Endothelial cell (in vitro differentiated cells): ENCODE data around the gene C1QTNF6. TPM values are rescaled to one million over a fixed set of nuclear protein-coding genes. Genes with fewer than 3 reads are reported as not detected.

Experiments
- DNase-seq: peaks from one replicate; pipeline ENCODE4 v3.0.0; 2021; ENCODE audit warnings: low spot score
- H3K27ac Mint-ChIP-seq: one replicate; pipeline ENCODE4 v1.8.0; 2021; ENCODE audit warnings: mixed read lengths, inconsistent platforms; ENCODE audit not compliant: unreplicated experiment
- H3K27me3 Mint-ChIP-seq: one replicate; pipeline ENCODE4 v1.8.0; 2021; ENCODE audit warnings: mild to moderate bottlenecking, moderate library complexity, mixed read lengths, inconsistent platforms; ENCODE audit not compliant: unreplicated experiment
- H3K36me3 Mint-ChIP-seq: one replicate; pipeline ENCODE4 v1.8.0; 2021; ENCODE audit warnings: mild to moderate bottlenecking, low read depth, mixed read lengths, inconsistent platforms; ENCODE audit not compliant: unreplicated experiment
- H3K4me1 Mint-ChIP-seq: one replicate; pipeline ENCODE4 v1.8.0; 2021; ENCODE audit warnings: mild to moderate bottlenecking, mixed read lengths, inconsistent platforms; ENCODE audit not compliant: unreplicated experiment
- H3K4me3 Mint-ChIP-seq: one replicate; pipeline ENCODE4 v1.8.0; 2021; ENCODE audit warnings: mild to moderate bottlenecking, mixed read lengths, inconsistent platforms; ENCODE audit not compliant: unreplicated experiment
- H3K9me3 Mint-ChIP-seq: one replicate; pipeline ENCODE4 v1.8.0; 2021; ENCODE audit warnings: mixed read lengths, inconsistent platforms; ENCODE audit not compliant: unreplicated experiment
- total RNA-seq: library from RNA; stranded (reverse); fragmentation: NEBNext Ultra II Directional; extraction: Animal tissue kit (Norgen Biotek cat#: 25700); gene quantifications from one replicate; pipeline ENCODE4 v1.2.1, GENCODE V29; 2021; ENCODE audit not compliant: unreplicated experiment
- TF ChIP-seq, protein P1 (sequence below): fragments of 200-600 bp; sonication (generic); IDR thresholded peaks from one replicate; pipeline ENCODE4 v1.5.0; 2021; ENCODE audit warnings: antibody characterized with exemption; ENCODE audit not compliant: unreplicated experiment

The C1QTNF6 gene
- total RNA-seq, 1 donor from 2014 or later: 32.7 TPM

DNA sequence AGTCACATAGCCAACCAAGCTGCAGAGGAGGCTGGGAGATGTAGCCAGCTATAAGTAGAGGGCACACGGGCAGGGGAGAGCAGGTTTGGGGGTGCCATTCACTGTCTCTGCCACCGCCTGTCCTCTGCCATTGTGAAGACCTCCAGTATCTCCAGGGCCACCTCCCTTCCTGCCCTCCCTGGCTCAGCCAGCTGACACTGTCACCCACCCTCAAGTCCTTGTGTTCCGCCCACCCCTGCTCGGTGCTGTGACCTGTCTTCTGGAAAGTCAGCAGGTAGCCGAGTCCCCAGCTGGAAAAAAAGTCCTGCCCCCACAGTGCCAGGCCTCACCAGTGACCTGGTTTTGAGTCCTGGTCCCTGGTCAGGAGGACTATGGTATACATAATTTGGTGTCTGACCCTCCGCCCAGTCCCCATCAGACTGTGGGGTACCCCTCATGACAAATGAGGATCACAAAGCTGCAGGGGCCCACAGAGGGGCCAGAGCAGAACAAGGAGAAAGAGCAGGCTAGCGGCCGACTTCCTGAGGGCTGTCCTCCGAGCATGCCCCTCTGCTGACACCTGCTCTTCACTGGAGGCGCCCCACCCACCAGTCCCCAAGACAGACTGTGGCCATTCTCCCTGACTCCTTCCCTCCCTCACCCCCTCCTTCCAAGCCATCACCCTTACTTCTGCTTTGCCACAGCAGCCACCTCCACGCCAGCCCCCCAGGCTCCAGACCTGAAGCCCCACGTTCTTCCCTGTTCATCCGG lies 31.2 kb downstream of the C1QTNF6 start:
- Mint-ChIP-seq H3K4me1 (peaks cover 3% of the 10 kb centered on the region), H3K4me3 (no peak overlapping the region), H3K27ac (no peak overlapping the region), H3K9me3 (no peaks in the 10 kb centered on the region), H3K27me3 (peaks cover 13% of the 10 kb centered on the region), H3K36me3 (peaks cover 4% of the 10 kb centered on the region)
- DNase-seq: no peak
- TF ChIP-seq, protein P1, sequence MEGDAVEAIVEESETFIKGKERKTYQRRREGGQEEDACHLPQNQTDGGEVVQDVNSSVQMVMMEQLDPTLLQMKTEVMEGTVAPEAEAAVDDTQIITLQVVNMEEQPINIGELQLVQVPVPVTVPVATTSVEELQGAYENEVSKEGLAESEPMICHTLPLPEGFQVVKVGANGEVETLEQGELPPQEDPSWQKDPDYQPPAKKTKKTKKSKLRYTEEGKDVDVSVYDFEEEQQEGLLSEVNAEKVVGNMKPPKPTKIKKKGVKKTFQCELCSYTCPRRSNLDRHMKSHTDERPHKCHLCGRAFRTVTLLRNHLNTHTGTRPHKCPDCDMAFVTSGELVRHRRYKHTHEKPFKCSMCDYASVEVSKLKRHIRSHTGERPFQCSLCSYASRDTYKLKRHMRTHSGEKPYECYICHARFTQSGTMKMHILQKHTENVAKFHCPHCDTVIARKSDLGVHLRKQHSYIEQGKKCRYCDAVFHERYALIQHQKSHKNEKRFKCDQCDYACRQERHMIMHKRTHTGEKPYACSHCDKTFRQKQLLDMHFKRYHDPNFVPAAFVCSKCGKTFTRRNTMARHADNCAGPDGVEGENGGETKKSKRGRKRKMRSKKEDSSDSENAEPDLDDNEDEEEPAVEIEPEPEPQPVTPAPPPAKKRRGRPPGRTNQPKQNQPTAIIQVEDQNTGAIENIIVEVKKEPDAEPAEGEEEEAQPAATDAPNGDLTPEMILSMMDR: no peak

DNA sequence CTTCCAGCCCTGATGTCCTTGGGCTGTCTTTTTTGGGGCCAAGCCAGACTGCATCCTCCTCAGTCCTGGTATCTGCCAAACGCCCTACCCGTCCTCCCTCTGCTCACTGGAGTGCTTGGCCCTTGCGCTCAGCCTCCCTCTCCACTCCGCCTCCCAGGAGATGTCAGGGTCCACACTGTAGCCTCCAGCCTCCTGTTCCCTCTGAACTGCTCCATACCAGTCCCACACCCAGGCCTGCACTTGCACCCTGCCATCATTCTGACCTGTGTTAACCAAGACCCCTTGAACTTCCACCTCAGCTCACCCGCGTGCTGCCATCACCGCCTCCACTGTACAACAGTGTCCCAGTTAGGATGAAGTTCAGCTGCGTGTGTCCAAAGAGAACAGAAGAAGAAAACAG lies 32.1 kb downstream of the C1QTNF6 start:
- no peak overlapping the region for H3K4me3 Mint-ChIP-seq
- no peaks in the 10 kb centered on the region for H3K9me3 Mint-ChIP-seq
- peaks cover 3% of the 10 kb centered on the region for H3K4me1 Mint-ChIP-seq
- TF ChIP-seq, protein P1: no peak
- peaks cover 14% of the 10 kb centered on the region for H3K27me3 Mint-ChIP-seq
- H3K36me3 Mint-ChIP-seq: peaks cover 4% of the 10 kb centered on the region
- DNase-seq: no peak
- H3K27ac Mint-ChIP-seq: no peak overlapping the region

DNA sequence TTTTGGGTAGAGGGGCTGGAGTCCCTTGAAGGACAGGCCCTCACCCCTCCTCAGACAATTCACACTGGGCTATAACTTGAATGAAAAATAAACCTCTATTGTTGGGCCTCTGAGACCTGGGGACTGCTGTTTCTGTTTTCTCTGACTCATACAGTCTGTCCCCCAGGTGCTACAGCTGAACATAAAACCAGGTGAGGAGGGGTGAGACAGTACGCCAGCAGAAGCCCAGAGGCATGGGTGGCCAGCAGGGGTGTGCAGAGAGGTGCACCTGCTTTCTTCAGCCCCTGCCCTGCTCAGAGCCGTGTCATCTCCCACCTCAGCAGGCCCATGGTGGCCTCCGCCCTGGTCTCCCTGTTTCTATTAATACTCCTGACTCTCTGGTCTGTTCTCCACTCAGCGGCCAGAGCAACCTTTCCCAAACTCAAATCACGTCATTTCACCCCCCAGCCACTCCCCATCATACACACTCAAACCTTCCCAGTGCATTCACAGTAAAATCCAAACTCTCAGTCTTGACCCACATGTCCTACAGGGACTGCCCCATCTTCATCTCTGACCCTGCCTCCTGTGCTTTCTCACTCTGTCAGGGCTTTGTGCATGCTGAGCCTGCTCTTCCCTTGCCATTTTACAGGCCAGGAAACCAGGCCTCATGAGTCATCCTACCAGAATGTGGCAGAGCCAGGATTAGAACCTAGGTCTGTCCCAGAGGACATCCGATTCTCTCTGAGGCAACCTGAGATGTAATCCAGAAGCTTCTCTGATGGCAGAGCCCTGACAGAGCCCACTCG lies 32.9 kb downstream of the C1QTNF6 start:
- no peak overlapping the region for H3K27ac Mint-ChIP-seq
- H3K9me3 Mint-ChIP-seq: no peaks in the 10 kb centered on the region
- H3K27me3 Mint-ChIP-seq: peaks cover 17% of the 10 kb centered on the region

DNA sequence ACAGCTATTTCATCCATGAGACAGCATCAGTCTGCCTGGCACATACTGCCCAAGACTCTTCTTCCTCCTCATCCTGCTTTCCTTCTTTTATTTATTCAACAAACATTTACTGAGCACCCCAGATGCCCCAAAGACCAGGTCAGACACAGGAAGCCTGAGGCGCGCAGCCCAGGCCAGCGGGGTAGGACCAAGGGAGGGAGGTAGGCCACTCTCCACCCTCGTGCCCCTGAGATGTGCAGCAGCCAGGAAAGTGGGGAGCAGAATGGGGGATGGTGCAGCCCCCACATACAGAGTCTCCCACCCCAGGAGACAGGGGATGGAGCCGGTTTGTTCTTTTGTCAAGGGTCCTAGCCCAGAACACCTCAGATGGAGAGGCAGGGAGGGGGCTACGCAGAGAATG lies 34.1 kb downstream of the C1QTNF6 start:
- TF ChIP-seq, protein P1: no peak
- no peak overlapping the region for H3K4me3 Mint-ChIP-seq
- DNase-seq: no peak
- H3K27ac Mint-ChIP-seq: no peak overlapping the region
- no peaks in the 10 kb centered on the region for H3K9me3 Mint-ChIP-seq
- peaks cover 4% of the 10 kb centered on the region for H3K36me3 Mint-ChIP-seq
- peaks cover 7% of the 10 kb centered on the region for H3K4me1 Mint-ChIP-seq
- H3K27me3 Mint-ChIP-seq: peaks cover 18% of the 10 kb centered on the region

More for the DNA sequence above, 32.9 kb downstream of the C1QTNF6 start:
- Mint-ChIP-seq H3K36me3 (peaks cover 4% of the 10 kb centered on the region), H3K4me3 (peak overlapping the region; percentile 17), H3K4me1 (peaks cover 5% of the 10 kb centered on the region)
- DNase-seq: no peak
- TF ChIP-seq, protein P1: no peak

DNA sequence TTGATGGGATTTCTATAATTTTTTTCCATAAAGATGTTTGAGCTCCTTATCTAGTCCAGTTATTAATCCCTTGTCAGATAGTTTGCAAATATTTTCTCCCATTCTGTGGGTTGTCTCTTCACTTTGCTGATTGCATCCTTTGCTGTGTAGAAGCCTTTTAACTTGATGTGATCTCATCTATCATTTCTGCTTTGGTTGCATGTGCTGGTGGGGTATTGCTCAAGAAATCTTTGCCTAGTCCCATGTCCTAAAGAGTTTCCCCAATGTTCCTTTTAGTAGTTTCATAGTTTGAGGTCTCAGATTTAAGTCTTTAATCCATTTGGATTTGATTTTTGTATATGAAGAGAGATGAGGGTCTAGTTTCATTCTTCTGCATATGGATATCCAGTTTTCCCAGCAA lies 36.6 kb downstream of the C1QTNF6 start:
- peaks cover 4% of the 10 kb centered on the region for H3K36me3 Mint-ChIP-seq
- H3K27me3 Mint-ChIP-seq: peaks cover 20% of the 10 kb centered on the region
- H3K27ac Mint-ChIP-seq: no peak overlapping the region
- H3K9me3 Mint-ChIP-seq: no peaks in the 10 kb centered on the region
- H3K4me1 Mint-ChIP-seq: peaks cover 7% of the 10 kb centered on the region
- TF ChIP-seq, protein P1: no peak
- no peak for DNase-seq
- H3K4me3 Mint-ChIP-seq: no peak overlapping the region
